IMR-90 (cell line): ENCODE data around the gene WSB2. TPM values are rescaled to one million over a fixed set of nuclear protein-coding genes. Genes with fewer than 3 reads are reported as not detected.

ENCODE experiments used
- ATAC-seq: fragments of 200-7000 bp; cut with Tn5 transposase; 2 replicates; pipeline ENCODE4 v1.9.1; 2020; ENCODE audit warnings: low read depth, mild to moderate bottlenecking, moderate library complexity
- BruUV-seq: library from RNA; stranded (reverse); fragments of 400-500 nt; replicated peaks from 2 replicates; lab custom pipeline; 2021; lab: Mats Ljungman, UMichigan
- CTCF ChIA-PET: fragments of 300-600 bp; formaldehyde crosslinking; extraction: SDS; loops from one replicate; lab custom pipeline; 2021; ENCODE audit warnings: antibody characterized with exemption; lab: Yijun Ruan, JAX
- POLR2A ChIA-PET: fragments of 300-600 bp; sonication (Branson Sonifier 250); formaldehyde crosslinking; loops from one replicate; lab custom pipeline; 2022; ENCODE audit warnings: antibody characterized with exemption; ENCODE audit not compliant: unreplicated experiment; lab: Charles Lee
- DNase-seq: peaks from one replicate; pipeline ENCODE4 v3.0.0; 2013
- H2AFZ ChIP-seq: replicated peaks from 2 replicates; pipeline ENCODE3; 2013; ENCODE audit warnings: low read length, mild to moderate bottlenecking; ENCODE audit not compliant: poor library complexity
- H2AK5ac ChIP-seq: 2 replicates; pipeline ENCODE4 v1.6.1; 2013; ENCODE audit warnings: low read depth, low read length, inconsistent platforms
- H2AK9ac ChIP-seq: replicated peaks from 2 replicates; pipeline ENCODE3; 2013; ENCODE audit warnings: mild to moderate bottlenecking, low read depth, low read length, moderate library complexity; ENCODE audit not compliant: poor library complexity
- H2BK120ac ChIP-seq: 2 replicates; pipeline ENCODE4 v1.6.1; 2013; ENCODE audit warnings: low read depth, low read length, inconsistent platforms
- H2BK15ac ChIP-seq: 3 replicates; pipeline ENCODE4 v1.6.1; 2013; ENCODE audit warnings: low read depth, low read length, inconsistent platforms
- H2BK20ac ChIP-seq: 2 replicates; pipeline ENCODE4 v1.6.1; 2013; ENCODE audit warnings: low read depth, mild to moderate bottlenecking, inconsistent platforms, low read length, moderate library complexity
- H2BK5ac ChIP-seq: 2 replicates; pipeline ENCODE4 v1.6.1; 2013; ENCODE audit warnings: mild to moderate bottlenecking, low read depth, low read length, inconsistent platforms; ENCODE audit not compliant: poor library complexity, severe bottlenecking
- H3K14ac ChIP-seq: replicated peaks from 2 replicates; pipeline ENCODE4 v1.6.1; 2013; ENCODE audit warnings: low read depth, low read length, inconsistent platforms
- H3K18ac ChIP-seq: 2 replicates; pipeline ENCODE4 v1.6.1; 2013; ENCODE audit warnings: low read depth, low read length, control low read depth
- H3K23ac ChIP-seq: 2 replicates; pipeline ENCODE4 v1.6.1; 2013; ENCODE audit warnings: low read depth, low read length, inconsistent platforms
- H3K27ac ChIP-seq: 2 replicates; pipeline ENCODE4 v1.5.1; 2013; ENCODE audit warnings: mild to moderate bottlenecking, control low read depth, low read length; ENCODE audit not compliant: insufficient read depth
- H3K27me3 ChIP-seq: 2 replicates; pipeline ENCODE4 v1.6.1; 2013; ENCODE audit warnings: low read length; ENCODE audit not compliant: control insufficient read depth, insufficient read depth
- H3K36me3 ChIP-seq: 2 replicates; pipeline ENCODE4 v1.6.1; 2013; ENCODE audit warnings: low read length, mixed read lengths; ENCODE audit not compliant: control insufficient read depth, insufficient read depth
- H3K4ac ChIP-seq: 2 replicates; pipeline ENCODE4 v1.6.1; 2013; ENCODE audit warnings: low read depth, low read length, inconsistent platforms
- H3K4me1 ChIP-seq: 2 replicates; pipeline ENCODE4 v1.6.1; 2013; ENCODE audit warnings: low read length, mixed read lengths; ENCODE audit not compliant: control insufficient read depth, insufficient read depth
- H3K4me2 ChIP-seq: 2 replicates; pipeline ENCODE4 v1.6.1; 2013; ENCODE audit warnings: low read depth, mild to moderate bottlenecking, control low read depth, low read length, moderate library complexity
- H3K4me3 ChIP-seq: 2 replicates; pipeline ENCODE4 v1.5.1; 2013; ENCODE audit warnings: low read depth, mild to moderate bottlenecking, control low read depth, low read length, moderate library complexity; ENCODE audit not compliant: insufficient read depth
- H3K56ac ChIP-seq: 2 replicates; pipeline ENCODE4 v1.6.1; 2013; ENCODE audit warnings: low read length, inconsistent platforms; ENCODE audit not compliant: insufficient read depth; ENCODE audit errors: extremely low read depth
- H3K79me1 ChIP-seq, 2 experiments: 2 replicates each; pipeline ENCODE4 v1.6.1; 2013; ENCODE audit warnings: low read length in 2 of 2, inconsistent platforms in 1 of 2, low read depth in 1 of 2
- H3K9ac ChIP-seq: 2 replicates; pipeline ENCODE4 v1.6.1; 2013; ENCODE audit warnings: low read depth, low read length, control low read depth
- H3K9me1 ChIP-seq: 2 replicates; pipeline ENCODE4 v1.6.1; 2013; ENCODE audit warnings: low read length, inconsistent platforms; ENCODE audit not compliant: insufficient read depth
- H3K9me3 ChIP-seq: 2 replicates; pipeline ENCODE4 v1.6.1; 2013; ENCODE audit warnings: low read length; ENCODE audit not compliant: control insufficient read depth, insufficient read depth
- H4K20me1 ChIP-seq: 2 replicates; pipeline ENCODE4 v1.6.1; 2013; ENCODE audit warnings: low read length, inconsistent platforms; ENCODE audit not compliant: insufficient read depth
- H4K5ac ChIP-seq: 2 replicates; pipeline ENCODE4 v1.6.1; 2013; ENCODE audit warnings: mild to moderate bottlenecking, low read depth, low read length, control low read depth
- H4K8ac ChIP-seq, 2 experiments: 2 replicates each; pipeline ENCODE4 v1.6.1; 2013; ENCODE audit warnings: low read depth in 2 of 2, low read length in 2 of 2, control low read depth in 1 of 2, inconsistent platforms in 1 of 2
- H4K91ac ChIP-seq: 2 replicates; pipeline ENCODE4 v1.6.1; 2013; ENCODE audit warnings: low read depth, low read length, inconsistent platforms; ENCODE audit not compliant: insufficient read depth
- BHLHE40 ChIP-seq: fragments of 150-350 bp; IDR thresholded peaks from 2 replicates; pipeline ENCODE4 v1.6.1; 2016; ENCODE audit warnings: mild to moderate bottlenecking, low read depth, low read length
- CEBPB ChIP-seq: IDR thresholded peaks from 2 replicates; pipeline ENCODE4 v1.6.1; 2012; ENCODE audit warnings: low read depth, low read length, improper control_type of control experiment
- CHD1 ChIP-seq: IDR thresholded peaks from 2 replicates; pipeline ENCODE4 v1.6.1; 2012; ENCODE audit warnings: low read depth, low read length, improper control_type of control experiment
- CTCF ChIP-seq: conservative IDR thresholded peaks from 2 replicates; pipeline ENCODE4 v1.5.1; 2012; ENCODE audit warnings: mild to moderate bottlenecking, low read depth, low read length, improper control_type of control experiment
- ELK1 ChIP-seq: fragments of 150-350 bp; IDR thresholded peaks from 2 replicates; pipeline ENCODE4 v1.6.1; 2016; ENCODE audit warnings: low read depth, mild to moderate bottlenecking, low read length, moderate library complexity, borderline replicate concordance
- FOS ChIP-seq: fragments of 150-350 bp; IDR thresholded peaks from 2 replicates; pipeline ENCODE4 v1.6.1; 2016; ENCODE audit warnings: low read depth, low read length
- MAFK ChIP-seq: IDR thresholded peaks from 2 replicates; pipeline ENCODE4 v1.6.1; 2012; ENCODE audit warnings: low read depth, low read length, improper control_type of control experiment
- MAZ ChIP-seq: IDR thresholded peaks from 2 replicates; pipeline ENCODE4 v1.6.1; 2012; ENCODE audit warnings: low read depth, mild to moderate bottlenecking, low read length, improper control_type of control experiment, moderate library complexity, borderline replicate concordance
- MXI1 ChIP-seq: IDR thresholded peaks from 2 replicates; pipeline ENCODE4 v1.6.1; 2012; ENCODE audit warnings: low read depth, mild to moderate bottlenecking, low read length, moderate library complexity, borderline replicate concordance
- NFE2L2 ChIP-seq: fragments of 150-350 bp; IDR thresholded peaks from 2 replicates; pipeline ENCODE4 v1.6.1; 2016; ENCODE audit warnings: low read depth, mild to moderate bottlenecking, low read length
- POLR2A ChIP-seq: IDR thresholded peaks from 2 replicates; pipeline ENCODE4 v1.6.1; 2012; ENCODE audit warnings: mild to moderate bottlenecking, low read depth, low read length
- RAD21 ChIP-seq: IDR thresholded peaks from 2 replicates; pipeline ENCODE4 v1.6.1; 2012; ENCODE audit warnings: low read length, improper control_type of control experiment
- RCOR1 ChIP-seq: IDR thresholded peaks from 2 replicates; pipeline ENCODE4 v1.6.1; 2012; ENCODE audit warnings: mild to moderate bottlenecking, low read length, improper control_type of control experiment; ENCODE audit not compliant: insufficient replicate concordance
- RFX5 ChIP-seq: IDR thresholded peaks from 2 replicates; pipeline ENCODE4 v1.8.0; 2012; ENCODE audit warnings: low read depth, mild to moderate bottlenecking, low read length, moderate library complexity
- SMC3 ChIP-seq: fragments of 150-350 bp; IDR thresholded peaks from 2 replicates; pipeline ENCODE4 v1.6.1; 2016; ENCODE audit warnings: low read depth, mild to moderate bottlenecking, antibody characterized with exemption, low read length, moderate library complexity
- USF2 ChIP-seq: fragments of 150-350 bp; IDR thresholded peaks from 2 replicates; pipeline ENCODE4 v1.6.1; 2017; ENCODE audit warnings: mild to moderate bottlenecking, antibody characterized with exemption, low read length, low read depth
- WGBS, 2 experiments: methylation state at CpG; one replicate each; pipeline versions ENCODE4 v1.1.5 to v1.1.7; 2013; ENCODE audit warnings: missing lambda C conversion rate in 2 of 2; ENCODE audit not compliant: insufficient read length in 1 of 2; ENCODE audit errors: extremely low coverage in 2 of 2; 5-methylcytosine and 5-hydroxymethylcytosine counted together
- dilution Hi-C: fragments of 300-500 bp; cut with HindIII; formaldehyde crosslinking; loops from one replicate; pipeline ENCODE4 v1.14.3; 2018; ENCODE audit warnings: low sequenced_read_pairs; ENCODE audit not compliant: unreplicated experiment
- in situ Hi-C: fragments of 300-500 bp; cut with MboI; formaldehyde crosslinking; loops from 3 replicates; pipeline ENCODE4 v1.14.3; 2019; ENCODE audit warnings: low sequenced_read_pairs, inconsistent platforms, mixed read lengths
- intact Hi-C: fragments of 100-400 bp; cut with micrococcal nuclease; formaldehyde crosslinking; loops from 2 replicates; pipeline ENCODE4 v1.10.0; 2022
- polyA plus RNA-seq, 3 experiments: library from polyadenylated mRNA; depleted of rRNA; stranded (reverse); fragments of >200 nt; gene quantifications; 2 replicates each; pipeline ENCODE4 v1.2.3, GENCODE V29; 2012; ENCODE audit warnings: low replicate concordance in 1 of 3
- total RNA-seq: library from RNA; depleted of rRNA; stranded (reverse); fragments of >200 nt; gene quantifications from 2 replicates; pipeline ENCODE4 v1.2.3, GENCODE V29; 2012

WSB2 gene
- total and polyA plus RNA-seq, 2 of the 4 experiments (the other 2 are of a cell fraction): 92.8 to 180 TPM

GRCh38 chr12:118107011-118107410 is 46.0 kb upstream of the WSB2 start:
- Histone ChIP-seq H2AK9ac (no peak overlapping the region), H3K18ac (no peak overlapping the region), H2AFZ (no peak overlapping the region), H2BK120ac (no peak overlapping the region), H4K5ac (no peak overlapping the region), H3K27ac (no peak overlapping the region), H4K91ac (no peak overlapping the region), H3K9ac (no peak overlapping the region), H2BK15ac (no peak overlapping the region), H4K8ac (no peak overlapping the region), H4K20me1 (no peaks in the 10 kb centered on the region), H3K4me2 (no peak overlapping the region), H3K23ac (no peak overlapping the region), H3K4me1 (0 out of 2 replicates have a peak, but pooled peaks cover 2% of the 10 kb centered on the region), H3K4ac (no peak overlapping the region), H3K9me3 (no peaks in the 10 kb centered on the region), H3K27me3 (no peaks in the 10 kb centered on the region), H2AK5ac (no peak overlapping the region), H3K56ac (no peak overlapping the region), H3K36me3 (no peaks in the 10 kb centered on the region), H3K4me3 (no peak overlapping the region), H3K9me1 (no peaks in the 10 kb centered on the region), H3K79me1 (peaks cover 0 to 11% of the 10 kb centered on the region in 2 experiments; a peak in 1 of 4 replicates), H3K14ac (no peak overlapping the region), H2BK20ac (no peak overlapping the region), H2BK5ac (no peak overlapping the region)
- ATAC-seq: no peak
- in situ Hi-C loops (no loop called here), dilution Hi-C loops (no loop called here), intact Hi-C loops (no loop called here)
- TF ChIP-seq CHD1 (no peak), FOS (no peak), RAD21 (no peak), NFE2L2 (no peak), RCOR1 (no peak), CEBPB (no peak), CTCF (no peak), MXI1 (no peak), ELK1 (no peak), MAFK (no peak), SMC3 (no peak), RFX5 (no peak), USF2 (no peak), POLR2A (no peak), MAZ (no peak), BHLHE40 (no peak)
- CTCF ChIA-PET: no interaction called here
- DNase-seq: no peak
- POLR2A ChIA-PET: no interaction called here
- WGBS, 2 experiments: no CpG with 5 or more reads among the region's 4 CpGs
- no TSS peak for BruUV-seq
